ENCODE data around the gene GAB2.
A peak's percentile ranks its signal among the peaks of the same experiment; 100 is the strongest.

Gene GAB2

DNA sequence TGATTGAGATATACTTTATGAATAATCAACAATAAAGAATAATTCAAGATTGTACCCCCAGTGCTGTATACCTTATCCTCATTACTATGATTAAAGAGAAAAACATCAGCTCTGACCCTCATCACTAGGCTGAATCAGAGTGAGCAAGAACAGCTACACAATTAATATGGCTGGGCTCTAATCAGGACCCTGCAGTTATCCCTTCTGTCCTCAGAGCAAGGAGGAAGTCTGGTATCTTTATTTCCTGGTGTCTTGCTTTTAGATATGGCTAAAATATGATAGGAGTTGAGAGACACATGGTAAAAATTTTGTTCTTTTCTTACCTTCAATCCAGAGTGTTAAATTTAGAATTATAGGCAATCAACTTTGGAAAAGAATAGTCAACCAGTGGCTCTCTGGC, 28.6 kb upstream of the GAB2 start:
- no peak overlapping the region for H3K27ac Mint-ChIP-seq
- TF ChIP-seq, protein P1, sequence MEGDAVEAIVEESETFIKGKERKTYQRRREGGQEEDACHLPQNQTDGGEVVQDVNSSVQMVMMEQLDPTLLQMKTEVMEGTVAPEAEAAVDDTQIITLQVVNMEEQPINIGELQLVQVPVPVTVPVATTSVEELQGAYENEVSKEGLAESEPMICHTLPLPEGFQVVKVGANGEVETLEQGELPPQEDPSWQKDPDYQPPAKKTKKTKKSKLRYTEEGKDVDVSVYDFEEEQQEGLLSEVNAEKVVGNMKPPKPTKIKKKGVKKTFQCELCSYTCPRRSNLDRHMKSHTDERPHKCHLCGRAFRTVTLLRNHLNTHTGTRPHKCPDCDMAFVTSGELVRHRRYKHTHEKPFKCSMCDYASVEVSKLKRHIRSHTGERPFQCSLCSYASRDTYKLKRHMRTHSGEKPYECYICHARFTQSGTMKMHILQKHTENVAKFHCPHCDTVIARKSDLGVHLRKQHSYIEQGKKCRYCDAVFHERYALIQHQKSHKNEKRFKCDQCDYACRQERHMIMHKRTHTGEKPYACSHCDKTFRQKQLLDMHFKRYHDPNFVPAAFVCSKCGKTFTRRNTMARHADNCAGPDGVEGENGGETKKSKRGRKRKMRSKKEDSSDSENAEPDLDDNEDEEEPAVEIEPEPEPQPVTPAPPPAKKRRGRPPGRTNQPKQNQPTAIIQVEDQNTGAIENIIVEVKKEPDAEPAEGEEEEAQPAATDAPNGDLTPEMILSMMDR (IDR thresholded peaks at IDR 0.05; ENCODE audit: unreplicated experiment in 3 of 3), result no peak
- H3K4me1 Mint-ChIP-seq, result no peaks in the 10 kb centered on the region
- H3K36me3 Mint-ChIP-seq (ENCODE audit: low read depth), result peaks cover 31% of the 10 kb centered on the region
- no peaks in the 10 kb centered on the region for H3K27me3 Mint-ChIP-seq (ENCODE audit: low read depth)
- no peaks in the 10 kb centered on the region for H3K9me3 Mint-ChIP-seq
- H3K4me3 Mint-ChIP-seq, result no peak overlapping the region

DNA sequence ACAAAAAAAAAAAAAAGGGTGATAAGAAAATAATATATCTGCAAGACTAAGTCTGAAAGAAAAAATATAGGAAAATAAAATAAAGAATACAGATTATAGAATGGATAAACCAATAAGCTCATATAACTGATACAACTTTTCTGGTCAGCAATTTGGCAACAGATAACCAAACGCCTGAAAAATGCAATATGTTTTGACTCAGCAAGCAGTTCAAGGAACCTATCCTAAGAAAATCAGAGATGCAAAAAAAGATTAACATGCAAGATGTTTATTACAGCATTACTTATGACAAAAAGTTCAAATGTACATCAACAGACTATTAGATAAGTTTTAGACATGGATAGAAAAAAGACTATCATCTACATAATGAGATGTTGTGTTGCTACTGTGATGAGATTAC, 27.1 kb upstream of the GAB2 start:
- TF ChIP-seq, protein P1 (IDR thresholded peaks at IDR 0.05; ENCODE audit: unreplicated experiment in 3 of 3), result no peak
- H3K4me3 Mint-ChIP-seq, result no peak overlapping the region
- H3K36me3 Mint-ChIP-seq (ENCODE audit: low read depth), result peaks cover 31% of the 10 kb centered on the region
- no peaks in the 10 kb centered on the region for H3K4me1 Mint-ChIP-seq
- no peaks in the 10 kb centered on the region for H3K27me3 Mint-ChIP-seq (ENCODE audit: low read depth)
- no peak overlapping the region for H3K27ac Mint-ChIP-seq
- no peaks in the 10 kb centered on the region for H3K9me3 Mint-ChIP-seq

GRCh38 chr11:78441956-78442355, 24.3 kb upstream of the GAB2 start:
- TF ChIP-seq, protein P1 (IDR thresholded peaks at IDR 0.05; ENCODE audit: unreplicated experiment in 3 of 3), result no peak
- H3K27me3 Mint-ChIP-seq (ENCODE audit: low read depth), result no peaks in the 10 kb centered on the region
- H3K36me3 Mint-ChIP-seq (ENCODE audit: low read depth), result peaks cover 37% of the 10 kb centered on the region
- no peaks in the 10 kb centered on the region for H3K9me3 Mint-ChIP-seq
- H3K4me1 Mint-ChIP-seq, result no peaks in the 10 kb centered on the region
- no peak overlapping the region for H3K4me3 Mint-ChIP-seq
- no peak overlapping the region for H3K27ac Mint-ChIP-seq

DNA sequence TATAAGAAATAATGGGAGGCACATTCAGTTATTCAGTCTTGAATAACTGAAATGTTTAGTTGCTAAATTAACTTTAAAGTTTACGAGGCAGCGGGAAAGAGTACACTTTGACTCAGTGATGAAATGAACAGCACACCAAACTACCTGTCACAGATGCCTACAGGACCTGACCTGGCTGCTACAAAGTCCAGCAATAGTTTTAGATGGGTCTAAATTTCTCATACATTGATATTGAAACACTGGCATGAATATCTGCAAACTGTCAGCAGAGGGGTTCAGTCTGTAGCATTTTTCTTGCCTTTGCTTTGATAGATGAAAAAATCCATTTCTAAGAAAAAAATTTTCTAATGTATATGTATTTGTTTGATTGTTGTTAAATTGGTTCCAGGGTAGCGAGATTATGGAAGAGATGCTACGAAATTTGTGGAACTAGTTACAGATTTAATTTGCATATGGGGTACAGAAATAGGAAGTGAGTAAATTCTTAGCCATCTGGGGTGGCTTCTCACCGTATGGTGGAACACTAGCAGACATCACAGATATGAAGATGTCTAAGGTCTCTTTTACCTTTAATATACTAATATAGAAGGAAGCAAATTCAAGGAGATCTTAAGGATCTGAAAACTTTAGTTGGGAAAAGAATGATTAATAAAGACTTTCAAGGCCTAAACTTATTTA, 20.8 kb upstream of the GAB2 start:
- no peak overlapping the region for H3K4me3 Mint-ChIP-seq
- TF ChIP-seq, protein P1 (IDR thresholded peaks at IDR 0.05; ENCODE audit: unreplicated experiment in 3 of 3), result no peak
- H3K4me1 Mint-ChIP-seq, result no peaks in the 10 kb centered on the region
- H3K27me3 Mint-ChIP-seq (ENCODE audit: low read depth), result no peaks in the 10 kb centered on the region
- H3K27ac Mint-ChIP-seq, result no peak overlapping the region
- peaks cover 39% of the 10 kb centered on the region for H3K36me3 Mint-ChIP-seq (ENCODE audit: low read depth)
- no peaks in the 10 kb centered on the region for H3K9me3 Mint-ChIP-seq

- no peaks in the 10 kb centered on the region for H3K4me1 Mint-ChIP-seq
- no peaks in the 10 kb centered on the region for H3K27me3 Mint-ChIP-seq (ENCODE audit: low read depth)
- H3K4me3 Mint-ChIP-seq, result no peak overlapping the region
- peaks cover 13% of the 10 kb centered on the region for H3K36me3 Mint-ChIP-seq (ENCODE audit: low read depth)
- TF ChIP-seq, protein P1 (IDR thresholded peaks at IDR 0.05; ENCODE audit: unreplicated experiment in 3 of 3), result no peak
- H3K27ac Mint-ChIP-seq, result no peak overlapping the region
- no peaks in the 10 kb centered on the region for H3K9me3 Mint-ChIP-seq
These were observed 15.3 kb upstream of the GAB2 start for GRCh38 chr11:78432956-78433355.

GRCh38 chr11:78432058-78432515, 14.5 kb upstream of the GAB2 start:
- TF ChIP-seq, protein P1 (IDR thresholded peaks at IDR 0.05; ENCODE audit: unreplicated experiment in 3 of 3), result peak; percentile 22 to 41 (median 23)
- Mint-ChIP-seq H3K27ac (no peak overlapping the region), H3K4me3 (no peak overlapping the region), H3K9me3 (no peaks in the 10 kb centered on the region), H3K27me3 (ENCODE audit: low read depth) (no peaks in the 10 kb centered on the region), H3K4me1 (no peaks in the 10 kb centered on the region), H3K36me3 (ENCODE audit: low read depth) (peaks cover 9% of the 10 kb centered on the region)

Measured in nephron (organoid).